BE2C (cell line): ENCODE results near the gene TRPV6.

Experiments used
- DNase-seq: peaks from one replicate; pipeline ENCODE4 v3.0.0-alpha.2; 2020
- H3K27me3 ChIP-seq: fragments of 250-450 bp; sonication (Bioruptor Pico); 2 replicates; pipeline ENCODE4 v1.5.1; 2020; ENCODE audit warnings: mild to moderate bottlenecking
- H3K36me3 ChIP-seq: fragments of 250-450 bp; sonication (Bioruptor Pico); 2 replicates; pipeline ENCODE4 v1.5.1; 2020; ENCODE audit warnings: mild to moderate bottlenecking
- H3K4me1 ChIP-seq: fragments of 250-450 bp; sonication (Bioruptor Pico); 2 replicates; pipeline ENCODE4 v1.5.1; 2020
- H3K4me3 ChIP-seq: 2 replicates; pipeline ENCODE4 v1.5.1; 2011; ENCODE audit warnings: low read depth, low read length
- H3K9me3 ChIP-seq: fragments of 250-450 bp; sonication (Bioruptor Pico); 2 replicates; pipeline ENCODE4 v1.5.1; 2020
- TF ChIP-seq, protein P1 (sequence below): IDR thresholded peaks from 2 replicates; pipeline ENCODE4 v1.5.1; 2012; ENCODE audit warnings: mild to moderate bottlenecking, low read depth, low read length

TRPV6 gene

GRCh38 chr7:142918901-142919300 lies 33.4 kb upstream of the TRPV6 start:
- Histone ChIP-seq H3K4me1 (no peaks in the 10 kb centered on the region), H3K36me3 (no peaks in the 10 kb centered on the region), H3K4me3 (no peak overlapping the region), H3K27me3 (no peaks in the 10 kb centered on the region), H3K9me3 (no peaks in the 10 kb centered on the region)
- DNase-seq = no peak
- TF ChIP-seq, protein P1, sequence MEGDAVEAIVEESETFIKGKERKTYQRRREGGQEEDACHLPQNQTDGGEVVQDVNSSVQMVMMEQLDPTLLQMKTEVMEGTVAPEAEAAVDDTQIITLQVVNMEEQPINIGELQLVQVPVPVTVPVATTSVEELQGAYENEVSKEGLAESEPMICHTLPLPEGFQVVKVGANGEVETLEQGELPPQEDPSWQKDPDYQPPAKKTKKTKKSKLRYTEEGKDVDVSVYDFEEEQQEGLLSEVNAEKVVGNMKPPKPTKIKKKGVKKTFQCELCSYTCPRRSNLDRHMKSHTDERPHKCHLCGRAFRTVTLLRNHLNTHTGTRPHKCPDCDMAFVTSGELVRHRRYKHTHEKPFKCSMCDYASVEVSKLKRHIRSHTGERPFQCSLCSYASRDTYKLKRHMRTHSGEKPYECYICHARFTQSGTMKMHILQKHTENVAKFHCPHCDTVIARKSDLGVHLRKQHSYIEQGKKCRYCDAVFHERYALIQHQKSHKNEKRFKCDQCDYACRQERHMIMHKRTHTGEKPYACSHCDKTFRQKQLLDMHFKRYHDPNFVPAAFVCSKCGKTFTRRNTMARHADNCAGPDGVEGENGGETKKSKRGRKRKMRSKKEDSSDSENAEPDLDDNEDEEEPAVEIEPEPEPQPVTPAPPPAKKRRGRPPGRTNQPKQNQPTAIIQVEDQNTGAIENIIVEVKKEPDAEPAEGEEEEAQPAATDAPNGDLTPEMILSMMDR = no peak

- DNase-seq = no peak
- TF ChIP-seq, protein P1 = no peak
- Histone ChIP-seq H3K9me3 (no peaks in the 10 kb centered on the region), H3K4me1 (no peaks in the 10 kb centered on the region), H3K27me3 (no peaks in the 10 kb centered on the region), H3K4me3 (no peak overlapping the region), H3K36me3 (no peaks in the 10 kb centered on the region)
These were observed 31.9 kb upstream of the TRPV6 start for GRCh38 chr7:142917447-142917846.

GRCh38 chr7:142916508-142916907 lies 31.0 kb upstream of the TRPV6 start:
- Histone ChIP-seq H3K9me3 (no peaks in the 10 kb centered on the region), H3K36me3 (no peaks in the 10 kb centered on the region), H3K4me3 (no peak overlapping the region), H3K4me1 (no peaks in the 10 kb centered on the region), H3K27me3 (no peaks in the 10 kb centered on the region)
- TF ChIP-seq, protein P1 = no peak
- DNase-seq = no peak

GRCh38 chr7:142915315-142915714 lies 29.8 kb upstream of the TRPV6 start:
- Histone ChIP-seq H3K4me3 (no peak overlapping the region), H3K9me3 (no peaks in the 10 kb centered on the region), H3K4me1 (no peaks in the 10 kb centered on the region), H3K36me3 (no peaks in the 10 kb centered on the region), H3K27me3 (no peaks in the 10 kb centered on the region)
- TF ChIP-seq, protein P1 = no peak
- no peak for DNase-seq

DNA sequence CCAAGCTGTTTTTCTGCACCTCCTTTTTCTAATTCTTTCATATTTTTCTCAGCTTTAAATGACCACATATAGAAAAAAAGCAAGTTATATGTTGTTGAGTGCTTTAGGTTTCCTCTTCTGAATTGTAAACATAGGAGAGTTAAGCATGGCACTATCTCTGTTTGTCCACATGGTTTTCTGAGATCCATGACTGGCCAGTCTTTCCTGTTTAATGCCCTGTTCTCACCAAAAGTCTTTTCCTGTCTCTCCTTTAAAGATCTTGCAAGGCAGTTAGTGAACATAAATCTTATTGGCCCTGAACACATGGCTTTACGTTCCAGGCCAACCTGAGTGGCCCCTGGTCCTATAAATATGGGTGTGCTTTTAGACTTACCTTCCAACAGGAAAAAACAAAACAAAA lies 28.6 kb upstream of the TRPV6 start:
- TF ChIP-seq, protein P1 = no peak
- Histone ChIP-seq H3K9me3 (no peaks in the 10 kb centered on the region), H3K36me3 (no peaks in the 10 kb centered on the region), H3K4me1 (no peaks in the 10 kb centered on the region), H3K27me3 (no peaks in the 10 kb centered on the region), H3K4me3 (no peak overlapping the region)
- no peak for DNase-seq

DNA sequence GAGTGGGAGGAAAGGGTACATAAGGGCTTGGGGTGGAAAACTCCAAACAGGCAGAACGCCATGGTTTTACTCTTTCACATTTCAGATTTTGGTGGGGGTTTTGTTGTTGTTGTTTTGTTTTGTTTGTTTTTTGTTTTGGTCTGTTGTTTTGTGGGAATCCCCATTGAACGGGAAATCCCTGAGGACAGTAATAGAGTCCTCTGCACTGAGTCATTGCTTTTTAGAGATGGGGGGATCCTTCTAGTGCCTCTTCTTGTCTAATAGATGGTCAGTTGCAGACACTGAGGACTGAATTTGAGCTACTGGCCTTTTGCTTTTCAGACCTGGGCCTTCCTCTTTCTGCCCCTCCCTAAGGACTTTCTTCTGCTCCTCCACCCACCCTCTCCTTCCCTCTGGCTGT lies 28.0 kb upstream of the TRPV6 start:
- no peaks in the 10 kb centered on the region for H3K4me1 ChIP-seq
- no peaks in the 10 kb centered on the region for H3K36me3 ChIP-seq
- H3K27me3 ChIP-seq = no peaks in the 10 kb centered on the region
- no peak for DNase-seq
- no peaks in the 10 kb centered on the region; the same call in 1 of the 2 replicates for H3K9me3 ChIP-seq
- TF ChIP-seq, protein P1 = no peak
- H3K4me3 ChIP-seq = no peak overlapping the region
